HK-2 (cell line): ENCODE measurements around the gene CCDC85B.

Experiments used
- DNase-seq: peaks from one replicate; pipeline ENCODE4 v3.0.0-alpha.2; 2018; ENCODE audit not compliant: unreplicated experiment

The CCDC85B gene

DNA sequence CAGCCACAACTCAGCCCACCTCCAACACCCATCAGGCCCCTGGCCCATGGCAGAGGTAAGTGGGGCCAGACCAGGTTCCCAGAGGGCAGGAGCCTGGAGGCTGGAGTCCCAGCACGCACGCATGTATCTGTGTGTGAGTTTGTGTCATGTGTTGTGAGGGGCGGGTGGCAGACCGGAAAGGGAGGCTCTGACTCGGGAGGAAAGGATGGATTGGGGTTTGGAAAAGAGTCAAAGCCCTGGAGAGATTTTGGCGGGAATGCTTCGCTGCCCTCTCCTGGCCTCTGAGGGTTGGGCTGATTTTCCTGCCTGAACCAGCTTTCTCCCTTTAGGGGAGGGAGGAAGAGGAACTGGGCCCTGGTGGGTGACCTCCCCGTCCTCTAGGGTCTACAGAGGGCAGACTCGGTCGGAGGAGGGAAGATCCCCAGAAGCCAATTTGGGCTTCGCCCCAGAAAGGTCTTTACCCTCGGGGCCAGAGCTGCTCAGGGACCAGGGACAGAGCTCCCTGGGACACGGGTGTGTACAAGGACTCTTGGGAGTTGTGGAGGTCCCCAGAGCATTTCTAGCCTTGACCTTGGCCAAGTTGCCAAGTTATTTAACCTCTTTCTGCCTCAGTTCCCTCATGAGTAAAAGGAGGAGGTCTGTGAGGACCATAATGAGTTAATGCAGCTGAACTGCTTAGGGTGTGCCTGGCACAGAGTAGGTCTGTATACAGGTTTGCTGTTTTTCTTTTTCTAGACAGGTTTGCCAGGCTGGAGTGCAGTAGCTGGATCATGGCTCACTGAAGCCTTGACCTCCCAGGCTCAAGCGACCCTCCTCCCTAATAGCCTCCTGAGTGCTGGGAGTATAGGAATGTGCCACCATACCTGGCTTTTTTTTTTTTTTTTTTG, 21.5 kb downstream of the CCDC85B start:
- peak; percentile 85 for DNase-seq

DNA sequence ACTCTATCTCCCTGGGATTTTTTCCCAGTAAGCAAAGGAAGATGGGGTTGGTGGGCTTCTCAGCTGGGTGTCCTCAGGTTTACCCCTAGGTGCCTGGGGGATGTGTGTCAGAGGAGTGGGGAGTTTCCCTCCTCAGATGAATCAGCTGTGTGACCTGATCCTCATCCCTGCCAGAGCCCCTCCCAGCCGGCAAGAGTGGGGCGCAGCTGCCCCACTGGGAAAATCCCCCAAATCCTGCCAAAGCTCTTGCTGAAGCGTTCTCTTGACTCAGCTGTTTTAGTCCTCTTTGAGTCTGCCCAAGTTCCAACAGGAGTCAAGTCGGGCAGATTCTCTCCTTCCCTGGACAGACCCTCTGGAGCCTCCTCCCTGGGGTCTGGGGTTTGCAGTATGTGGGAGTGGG, 22.4 kb downstream of the CCDC85B start:
- DNase-seq: peak; percentile 67

GRCh38 chr11:65915101-65915820, 24.8 kb downstream of the CCDC85B start:
- DNase-seq: no peak

DNA sequence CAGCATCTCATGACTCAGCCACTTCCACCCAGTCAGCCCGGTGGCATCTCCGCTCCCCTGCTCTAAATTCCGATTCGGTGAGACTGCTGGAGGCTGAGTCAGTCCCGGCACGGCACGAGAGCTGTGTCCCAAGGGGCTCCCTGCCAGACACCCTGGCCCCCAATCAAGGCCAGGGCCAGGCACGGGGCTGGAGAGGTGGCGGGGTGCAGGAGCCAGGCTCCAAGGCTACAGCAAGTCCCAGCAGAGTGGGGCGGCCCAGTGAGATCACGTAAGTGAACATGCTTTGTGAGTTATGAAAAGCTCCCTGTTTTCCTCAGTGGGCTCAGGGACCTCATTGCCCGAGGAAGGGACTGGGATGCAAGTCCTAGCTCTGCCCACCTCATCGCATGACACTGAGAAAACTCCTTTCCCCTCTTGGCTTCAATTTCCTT, 25.4 kb downstream of the CCDC85B start:
- peak; percentile 90 for DNase-seq

- no peak for DNase-seq
Observed at GRCh38 chr11:65916391-65916790, 25.9 kb downstream of the CCDC85B start.

- no peak for DNase-seq
Observed at GRCh38 chr11:65917077-65917433, 26.6 kb downstream of the CCDC85B start.

- DNase-seq: no peak
Observed at GRCh38 chr11:65917434-65918210, 27.1 kb downstream of the CCDC85B start.

- no peak for DNase-seq
Observed at GRCh38 chr11:65918211-65919140, 28.0 kb downstream of the CCDC85B start, which contains the start of gene C11orf68. TSS of gene C11orf68 (minus strand) at chr11:65919062. CDS start at chr11:65919031, 31 bp downstream.

DNA sequence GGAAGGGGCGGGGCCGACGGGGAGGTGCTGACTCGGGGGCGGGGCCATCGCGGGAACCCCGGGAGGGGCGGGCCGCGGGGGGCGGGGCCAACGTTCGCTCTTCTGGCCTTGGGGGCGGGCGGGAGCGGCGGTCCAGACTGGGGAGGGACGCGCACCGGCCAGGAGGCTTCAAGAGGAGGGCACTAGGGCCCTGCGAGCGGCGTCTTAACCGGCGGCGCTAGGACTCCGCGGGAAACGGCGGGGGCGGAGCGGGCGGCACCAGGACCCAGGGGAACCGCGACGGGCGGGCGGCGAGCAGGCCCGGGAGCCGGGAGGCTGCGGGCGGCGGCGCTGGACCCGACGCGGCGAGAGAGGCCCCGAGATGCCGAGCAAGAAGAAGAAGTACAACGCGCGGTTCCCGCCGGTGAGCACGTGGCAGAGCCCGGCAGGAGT, 28.7 kb downstream of the CCDC85B start, which contains the start of gene DRAP1:
Gene DRAP1, plus strand, starts transcription at position 286 of the 432 bp plus-strand sequence. Its CDS starts 76 bp downstream, at position 362.
- DNase-seq: peak; percentile 97

GRCh38 chr11:65919573-65920371, 29.3 kb downstream of the CCDC85B start:
- DNase-seq: no peak

GRCh38 chr11:65920372-65920802, 29.9 kb downstream of the CCDC85B start:
- no peak for DNase-seq

DNA sequence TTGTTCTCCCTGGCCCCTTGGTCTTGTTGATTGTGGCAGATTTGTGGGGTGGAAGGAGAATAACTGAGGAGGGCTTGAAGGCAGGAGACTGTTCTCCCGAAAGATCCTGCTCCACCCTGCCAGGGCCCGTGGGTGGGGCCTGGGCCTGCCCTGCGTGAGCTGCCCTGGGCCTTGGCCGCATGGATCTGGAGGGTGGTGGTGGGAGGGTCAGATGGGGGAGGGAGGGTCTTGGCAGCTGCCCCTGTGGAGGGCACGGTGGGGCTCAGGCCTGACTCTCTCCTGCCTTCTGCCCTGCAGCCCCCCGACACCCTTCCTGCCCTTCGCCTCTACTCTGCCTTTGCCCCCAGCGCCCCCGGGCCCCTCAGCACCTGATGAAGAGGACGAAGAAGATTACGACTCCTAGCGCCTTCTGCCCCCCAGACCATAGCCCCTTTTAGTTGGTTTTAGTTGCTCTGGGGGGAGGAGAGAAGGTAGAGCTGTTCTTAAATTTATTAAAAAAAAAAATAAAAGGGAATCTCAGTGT, 30.6 kb downstream of the CCDC85B start:
- DNase-seq: no peak

- DNase-seq: no peak
Observed at GRCh38 chr11:65921876-65922275, 31.4 kb downstream of the CCDC85B start.

DNA sequence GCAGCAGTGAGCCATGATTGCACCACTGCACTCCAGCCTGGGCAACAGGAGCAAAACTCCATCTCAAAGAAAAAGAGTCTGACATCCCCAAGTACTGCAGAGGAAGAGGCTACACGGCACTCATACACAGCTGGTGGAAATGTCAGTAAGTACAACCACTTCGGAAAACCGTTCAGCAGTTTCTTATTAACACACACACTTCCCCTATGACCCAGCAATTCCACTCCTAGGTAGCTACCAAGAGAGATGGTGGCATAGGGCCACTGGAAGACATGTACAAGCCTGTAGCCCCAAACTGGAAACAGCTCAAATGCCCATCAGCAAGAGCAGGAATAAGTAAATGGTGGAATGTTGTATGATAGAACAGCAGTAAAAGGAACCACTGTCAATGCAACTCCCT, 32.1 kb downstream of the CCDC85B start:
- DNase-seq: no peak

DNA sequence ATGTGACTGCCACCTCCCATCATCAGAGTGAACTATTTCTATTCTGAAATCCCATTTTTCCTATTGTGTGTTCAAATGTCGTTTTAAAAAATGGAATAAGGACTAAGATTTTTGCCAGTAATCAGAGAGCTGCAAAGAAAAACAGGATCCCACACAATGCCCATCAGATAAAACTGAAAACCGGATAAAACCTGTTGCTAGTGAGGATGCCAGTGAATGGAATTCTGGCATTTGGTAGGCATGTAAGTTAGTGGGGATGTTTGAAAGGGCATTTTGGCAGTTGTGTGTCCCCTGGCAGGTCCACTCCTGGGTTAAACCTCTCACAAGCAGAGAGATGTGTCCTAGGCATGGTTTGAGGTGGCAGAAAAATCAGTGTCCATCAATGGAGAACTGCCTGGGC, 34.9 kb downstream of the CCDC85B start:
- no peak for DNase-seq

GRCh38 chr11:65927904-65928397, 37.5 kb downstream of the CCDC85B start:
- no peak for DNase-seq

- DNase-seq: no peak
Observed at GRCh38 chr11:65928667-65929066, 38.2 kb downstream of the CCDC85B start.

DNA sequence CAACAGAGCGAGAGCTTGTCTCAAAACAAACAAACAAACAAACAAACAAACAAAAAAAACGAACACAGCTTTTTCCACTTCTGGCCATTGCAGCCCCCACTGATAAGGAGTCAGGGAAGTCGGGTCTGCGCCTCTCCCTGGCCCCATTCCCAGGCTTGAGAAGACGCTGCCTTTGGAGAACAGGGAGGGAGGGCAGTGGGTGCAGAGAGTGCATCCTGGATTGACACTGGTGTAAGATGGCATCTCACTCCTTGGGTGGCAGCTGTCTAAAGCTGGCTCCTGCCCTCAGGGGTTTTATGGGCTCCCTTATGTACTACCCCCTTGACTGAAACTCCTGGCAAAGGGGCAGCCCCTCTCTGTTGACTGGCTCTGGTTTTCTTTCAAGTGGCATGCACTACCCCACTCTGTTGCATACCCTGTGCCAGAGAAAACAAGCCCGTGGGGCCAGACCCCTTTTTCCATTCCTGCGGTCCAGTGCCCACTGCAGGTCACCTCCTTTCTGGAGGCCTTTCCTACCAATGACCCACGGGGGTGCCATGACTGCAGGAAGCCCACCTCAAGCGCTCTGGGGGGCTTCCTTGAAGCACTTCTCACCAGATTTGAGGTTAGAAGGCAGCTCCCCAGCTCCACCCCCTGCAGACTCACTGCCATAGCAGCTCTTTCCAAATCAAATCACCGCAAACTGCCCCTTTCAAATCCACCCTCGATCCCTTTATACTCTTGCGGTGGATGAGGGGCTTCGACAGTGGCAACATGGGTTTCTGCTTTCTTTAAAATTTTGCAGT, 41.5 kb downstream of the CCDC85B start:
- DNase-seq: no peak

DNA sequence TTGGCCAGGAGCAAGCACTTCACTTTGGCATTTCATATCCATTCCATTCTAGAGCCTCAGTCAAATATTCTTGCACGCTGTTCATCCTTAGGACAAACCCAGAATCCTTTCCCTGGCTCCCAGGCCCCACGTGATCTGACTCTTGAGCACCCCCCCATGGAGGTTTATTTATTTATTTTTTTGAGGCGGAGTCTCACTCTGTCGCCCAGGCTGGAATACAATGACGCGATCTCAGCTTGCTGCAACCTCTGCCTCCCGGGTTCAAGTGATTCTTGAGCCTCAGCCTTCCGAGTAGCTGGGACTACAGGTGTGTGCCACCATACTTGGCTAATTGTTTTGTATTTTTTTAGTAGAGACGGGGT, 42.1 kb downstream of the CCDC85B start:
- no peak for DNase-seq
